ENCODE measurements around the gene TMEM183A. TPM values are rescaled to one million over a fixed set of nuclear protein-coding genes. Genes with fewer than 3 reads are reported as not detected.
A peak's percentile ranks its signal among the peaks of the same experiment; 100 is the strongest.

TMEM183A gene
- total RNA-seq, 1 experiment from 2014 or later: 64.7 TPM

GRCh38 chr1:203072002-203072602 is 64.9 kb downstream of the TMEM183A start:
- H3K4me2 ChIP-seq (ENCODE audit: low read length): no peak overlapping the region
- H3K27me3 ChIP-seq (ENCODE audit: insufficient read depth, low read length): no peaks in the 10 kb centered on the region
- no peaks in the 10 kb centered on the region for H3K9me3 ChIP-seq (ENCODE audit: control insufficient read depth in 1 of 2, insufficient read depth in 1 of 2, low read depth in 1 of 2, low read length in 2 of 2)
- H3K36me3 ChIP-seq (ENCODE audit: control insufficient read depth in 1 of 2, insufficient read depth in 2 of 2, low read length in 2 of 2): peaks cover 0 to 4% of the 10 kb centered on the region in 2 experiments; a peak in 1 of 4 replicates
- POLR2A ChIA-PET: interaction anchor here (1.0 kb wide), 1 partner anchor 195 kb away, joined by 3 read pairs; no protein-coding TSS in a partner anchor
- RAD21 ChIA-PET (ENCODE audit: low non-redundant PET in 1 of 2, low total read pairs in 2 of 2, uncharacterized antibody in 2 of 2, unreplicated experiment in 2 of 2): no interaction called here
- no peaks in the 10 kb centered on the region for H3K79me2 ChIP-seq (ENCODE audit: insufficient read depth, low read length)
- H3K9ac ChIP-seq (ENCODE audit: low read length): no peak overlapping the region
- no peaks in the 10 kb centered on the region for H4K20me1 ChIP-seq (ENCODE audit: insufficient read depth)
- H3K9me2 ChIP-seq (ENCODE audit: insufficient read depth): no peaks in the 10 kb centered on the region
- no TSS peak for BruUV-seq (replicated peaks)
- no peak for TF ChIP-seq SIN3A (IDR thresholded peaks at IDR 0.05; ENCODE audit: low read depth)
- TF ChIP-seq, protein P1, sequence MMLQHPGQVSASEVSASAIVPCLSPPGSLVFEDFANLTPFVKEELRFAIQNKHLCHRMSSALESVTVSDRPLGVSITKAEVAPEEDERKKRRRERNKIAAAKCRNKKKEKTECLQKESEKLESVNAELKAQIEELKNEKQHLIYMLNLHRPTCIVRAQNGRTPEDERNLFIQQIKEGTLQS (IDR thresholded peaks at IDR 0.05): no peak
- peak; percentile 66; the same call in 1 of the 2 replicates for TF ChIP-seq CEBPB (IDR thresholded peaks at IDR 0.05; ENCODE audit: low read depth)
- no peak for TF ChIP-seq EZH2 (IDR thresholded peaks at IDR 0.05)
- H3K27ac ChIP-seq (ENCODE audit: low read depth, low read length): no peak overlapping the region
- CTCF ChIA-PET: interaction anchor here (2.9 kb wide), 1 partner anchor 12 kb away, joined by 14 read pairs; no protein-coding TSS in a partner anchor
- ATAC-seq (no peak), DNase-seq (ENCODE audit: low read depth, low spot score) (no peak)
- intact Hi-C loops (cut with micrococcal nuclease): no loop called here
- H2AFZ ChIP-seq (ENCODE audit: low read depth, low read length, poor library complexity, severe bottlenecking): no peak overlapping the region
- H3K4me1 ChIP-seq (ENCODE audit: control insufficient read depth in 1 of 2, insufficient read depth in 2 of 2, low read length in 2 of 2): no peaks in the 10 kb centered on the region
- no peak overlapping the region for H3K4me3 ChIP-seq (replicated peaks in 1 of 2; ENCODE audit: low read depth in 1 of 2, low read length in 2 of 2)

DNA sequence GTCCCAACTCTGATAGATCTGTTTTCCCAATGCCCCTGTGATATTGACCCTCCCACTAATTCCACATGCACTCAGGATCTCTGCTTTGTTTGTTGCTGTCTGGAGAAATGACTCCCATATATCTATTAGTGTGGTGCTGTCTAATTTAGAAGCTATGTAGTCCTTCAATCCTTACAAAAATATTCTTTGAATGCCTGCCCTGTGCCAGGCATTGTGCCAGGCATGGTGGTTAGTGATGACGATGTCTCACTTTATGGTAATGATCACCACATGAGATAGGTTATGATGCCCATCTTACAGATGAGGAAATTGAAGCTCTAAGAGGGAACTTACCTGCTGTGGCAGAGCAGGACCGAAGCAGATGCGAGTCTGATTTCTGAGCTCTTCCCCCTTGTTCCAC is 65.7 kb downstream of the TMEM183A start:
- intact Hi-C loops (cut with micrococcal nuclease): no loop called here
- BruUV-seq (replicated peaks): no TSS peak
- RAD21 ChIA-PET (ENCODE audit: low non-redundant PET in 1 of 2, low total read pairs in 2 of 2, uncharacterized antibody in 2 of 2, unreplicated experiment in 2 of 2): no interaction called here
- H3K9me3 ChIP-seq (ENCODE audit: control insufficient read depth in 1 of 2, insufficient read depth in 1 of 2, low read depth in 1 of 2, low read length in 2 of 2): no peaks in the 10 kb centered on the region
- CTCF ChIA-PET: interaction anchor here (2.9 kb wide), 1 partner anchor 11 kb away, joined by 14 read pairs; no protein-coding TSS in a partner anchor
- H3K79me2 ChIP-seq (ENCODE audit: insufficient read depth, low read length): no peaks in the 10 kb centered on the region
- no peaks in the 10 kb centered on the region for H3K9me2 ChIP-seq (ENCODE audit: insufficient read depth)
- TF ChIP-seq EZH2 (IDR thresholded peaks at IDR 0.05): no peak
- TF ChIP-seq, protein P2, sequence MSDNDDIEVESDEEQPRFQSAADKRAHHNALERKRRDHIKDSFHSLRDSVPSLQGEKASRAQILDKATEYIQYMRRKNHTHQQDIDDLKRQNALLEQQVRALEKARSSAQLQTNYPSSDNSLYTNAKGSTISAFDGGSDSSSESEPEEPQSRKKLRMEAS (IDR thresholded peaks at IDR 0.05): no peak
- H3K9ac ChIP-seq (ENCODE audit: low read length): no peak overlapping the region
- no peak overlapping the region for H2AFZ ChIP-seq (ENCODE audit: low read depth, low read length, poor library complexity, severe bottlenecking)
- POLR2A ChIA-PET: interaction anchor here (0.6 to 1.0 kb wide), 2 partner anchors 15 to 194 kb away, joined by 3 to 6 read pairs; no protein-coding TSS in a partner anchor
- H3K4me2 ChIP-seq (ENCODE audit: low read length): no peak overlapping the region
- DNase-seq (ENCODE audit: low read depth, low spot score) (no peak), ATAC-seq (no peak)
- H3K4me1 ChIP-seq (ENCODE audit: control insufficient read depth in 1 of 2, insufficient read depth in 2 of 2, low read length in 2 of 2): no peaks in the 10 kb centered on the region
- H3K27me3 ChIP-seq (ENCODE audit: insufficient read depth, low read length): no peaks in the 10 kb centered on the region
- peaks cover 0 to 4% of the 10 kb centered on the region in 2 experiments; a peak in 1 of 4 replicates for H3K36me3 ChIP-seq (ENCODE audit: control insufficient read depth in 1 of 2, insufficient read depth in 2 of 2, low read length in 2 of 2)
- H3K4me3 ChIP-seq (replicated peaks in 1 of 2; ENCODE audit: low read depth in 1 of 2, low read length in 2 of 2): no peak overlapping the region
- no peak overlapping the region for H3K27ac ChIP-seq (ENCODE audit: low read depth, low read length)
- H4K20me1 ChIP-seq (ENCODE audit: insufficient read depth): no peaks in the 10 kb centered on the region
